ENCODE results near the gene PLA2G2C.

Gene PLA2G2C

DNA sequence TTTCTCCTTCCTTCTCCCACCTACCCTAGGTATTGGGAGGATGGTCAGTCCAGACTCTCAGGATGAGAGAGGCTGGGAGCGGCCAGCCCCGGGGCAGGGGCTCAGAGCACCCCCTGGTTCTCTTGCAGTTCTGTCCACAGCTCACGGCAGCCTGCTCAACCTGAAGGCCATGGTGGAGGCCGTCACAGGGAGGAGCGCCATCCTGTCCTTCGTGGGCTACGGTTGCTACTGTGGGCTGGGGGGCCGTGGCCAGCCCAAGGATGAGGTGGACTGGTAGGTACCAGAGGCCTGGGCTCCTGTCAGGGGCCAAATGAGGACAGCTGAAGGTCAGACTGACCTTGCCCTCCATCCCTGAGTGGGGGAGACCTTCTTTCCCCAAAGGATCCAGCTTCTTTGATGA, 43.0 kb downstream of the PLA2G2C start:
- no peak overlapping the region for H3K4me3 ChIP-seq (replicated peaks; ENCODE audit: low read depth, low read length)

DNA sequence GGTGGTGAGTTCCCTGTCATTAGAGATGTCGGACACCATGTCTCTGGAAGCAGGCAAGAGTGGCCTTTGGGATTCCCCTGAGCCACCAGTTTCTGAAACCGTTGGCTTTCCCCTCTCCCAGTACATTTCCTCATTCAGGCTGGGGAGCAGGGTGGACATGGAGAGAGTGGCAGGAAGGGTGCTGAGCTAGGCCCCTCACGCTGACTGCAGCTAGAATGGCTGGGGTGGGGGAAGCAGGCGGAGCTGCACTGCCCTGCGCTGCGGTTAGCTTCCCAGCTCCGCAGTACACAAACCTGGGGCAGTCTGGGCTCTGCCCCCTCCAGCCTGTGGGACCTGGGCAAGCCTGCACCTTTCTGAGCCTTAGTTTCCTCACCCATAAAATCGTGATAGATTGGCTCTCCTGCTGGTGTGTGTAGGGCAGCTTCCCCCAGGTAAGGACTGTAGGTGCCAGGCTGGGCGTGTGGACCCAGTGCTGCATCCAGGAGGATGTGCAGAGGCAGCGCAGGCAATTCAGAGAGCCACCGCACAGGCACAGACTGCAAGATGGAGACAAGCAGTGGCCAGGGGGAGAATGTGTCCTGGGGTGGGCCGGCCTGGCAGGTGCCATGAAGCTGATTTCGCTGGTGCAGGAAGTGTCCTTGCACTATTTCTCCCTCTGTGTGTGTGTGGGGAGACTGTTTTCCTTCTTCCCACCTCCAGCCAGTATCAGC, 44.2 kb downstream of the PLA2G2C start:
- no peak overlapping the region for H3K4me3 ChIP-seq (replicated peaks; ENCODE audit: low read depth, low read length)
- TF ChIP-seq CTCF (IDR thresholded peaks at IDR 0.05; ENCODE audit: low read depth, low read length, missing control alignments): no peak
- no peak for DNase-seq (ENCODE audit: extremely low read depth, low read depth)

More for the DNA sequence above, 43.0 kb downstream of the PLA2G2C start:
- no peak for DNase-seq (ENCODE audit: extremely low read depth, low read depth)
- no peak for TF ChIP-seq CTCF (IDR thresholded peaks at IDR 0.05; ENCODE audit: low read depth, low read length, missing control alignments)

DNA sequence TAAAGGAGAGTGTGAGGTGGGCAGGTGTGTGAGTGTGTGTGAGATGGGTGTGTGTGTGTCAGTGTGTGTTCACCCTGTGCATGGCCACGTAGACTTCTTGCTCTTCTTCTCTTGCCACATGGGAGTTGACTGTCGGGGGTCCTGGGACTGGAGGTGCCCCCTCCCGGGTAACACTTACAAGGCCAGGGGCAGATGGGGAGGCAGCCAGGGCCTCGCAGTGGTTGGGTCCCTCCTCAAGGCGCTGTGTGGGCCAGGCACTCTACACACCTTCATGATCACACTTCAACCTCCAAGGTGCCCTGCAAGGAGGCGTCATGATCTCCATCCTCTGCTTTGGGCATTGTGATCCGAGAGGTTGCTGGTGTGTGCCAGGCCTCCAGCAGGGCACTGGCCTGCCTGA, 44.9 kb downstream of the PLA2G2C start:
- no peak for TF ChIP-seq CTCF (IDR thresholded peaks at IDR 0.05; ENCODE audit: low read depth, low read length, missing control alignments)
- no peak overlapping the region for H3K4me3 ChIP-seq (replicated peaks; ENCODE audit: low read depth, low read length)
- no peak for DNase-seq (ENCODE audit: extremely low read depth, low read depth)

DNA sequence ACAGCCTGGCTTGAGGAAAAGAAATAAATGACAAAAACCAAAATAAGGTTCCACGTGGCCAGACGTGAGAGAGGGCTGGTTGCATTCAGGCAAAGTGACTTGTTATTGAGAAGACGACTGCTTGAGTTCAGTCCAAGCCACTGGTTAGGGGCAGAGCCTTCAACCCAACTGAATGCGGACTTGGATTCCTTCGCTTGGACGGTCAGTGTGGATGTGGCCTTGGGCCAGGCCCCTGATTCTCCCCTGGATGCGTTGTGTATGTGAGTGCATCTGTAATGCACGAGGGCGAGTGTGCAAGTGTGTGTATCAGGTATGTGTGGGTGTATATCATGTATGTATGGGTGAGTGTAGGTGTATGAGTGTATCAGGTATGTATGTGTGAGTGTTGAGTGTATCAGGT, 45.3 kb downstream of the PLA2G2C start:
- TF ChIP-seq CTCF (IDR thresholded peaks at IDR 0.05; ENCODE audit: low read depth, low read length, missing control alignments): no peak
- no peak for DNase-seq (ENCODE audit: extremely low read depth, low read depth)
- H3K4me3 ChIP-seq (replicated peaks; ENCODE audit: low read depth, low read length): no peak overlapping the region

- DNase-seq (ENCODE audit: extremely low read depth, low read depth): no peak
- H3K4me3 ChIP-seq (replicated peaks; ENCODE audit: low read depth, low read length): no peak overlapping the region
- TF ChIP-seq CTCF (IDR thresholded peaks at IDR 0.05; ENCODE audit: low read depth, low read length, missing control alignments): no peak
These were observed 46.3 kb downstream of the PLA2G2C start for GRCh38 chr1:20139776-20140612.

DNA sequence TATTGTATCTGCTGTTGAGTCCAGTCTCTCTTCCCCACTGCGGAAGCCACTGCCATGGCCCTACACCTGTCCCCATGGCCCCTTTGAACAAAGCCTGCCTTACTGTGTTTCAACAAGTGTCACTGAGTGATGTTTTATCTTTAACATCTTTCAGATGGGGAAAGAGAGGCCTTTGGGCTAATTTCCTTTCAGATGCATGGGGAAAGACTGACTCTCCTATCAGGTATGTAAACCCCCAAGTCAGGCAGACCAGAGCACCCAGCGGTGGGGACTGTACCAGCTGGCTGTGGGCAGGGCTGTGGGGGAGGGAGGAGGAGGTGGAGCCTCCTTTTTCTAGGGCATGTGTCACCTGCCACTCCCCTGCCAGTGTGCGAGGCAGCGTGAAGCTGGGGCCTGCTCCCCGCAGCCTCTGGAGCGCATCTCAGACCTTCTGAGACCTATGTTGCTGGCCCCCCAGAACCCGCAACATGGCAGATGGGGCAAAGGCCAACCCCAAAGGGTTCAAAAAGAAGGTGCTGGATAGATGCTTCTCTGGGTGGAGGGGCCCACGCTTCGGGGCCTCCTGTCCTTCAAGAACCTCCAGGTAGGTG, 47.3 kb downstream of the PLA2G2C start, which contains the start of gene PLA2G2F:
Gene PLA2G2F, plus strand, starts transcription at position 363 of the 590 bp plus-strand sequence. Its CDS starts 105 bp downstream, at position 468.
- no peak within 1 kb of the TSS for H3K4me3 ChIP-seq (replicated peaks; ENCODE audit: low read depth, low read length)
- no peak for TF ChIP-seq CTCF (IDR thresholded peaks at IDR 0.05; ENCODE audit: low read depth, low read length, missing control alignments)

More for the DNA sequence above, 47.3 kb downstream of the PLA2G2C start, which contains the start of gene PLA2G2F:
- no peak for DNase-seq (ENCODE audit: extremely low read depth, low read depth)
